KOPT-K1 (cell line): ENCODE results near the gene UNC93A.
"Not testable (repeated sequence)": the region's sequence is repeated elsewhere in the genome, so short reads cannot be mapped to it uniquely, and the experiment has no call there.

Experiments
- H3K27ac ChIP-seq: fragments of 200-600 bp; sonication (generic); 2 replicates; pipeline ENCODE4 v1.5.1; 2016; ENCODE audit warnings: antibody characterized with exemption, mild to moderate bottlenecking, low read depth, low read length; ENCODE audit not compliant: poor library complexity, severe bottlenecking
- H3K36me3 ChIP-seq: fragments of 200-600 bp; sonication (generic); 2 replicates; pipeline ENCODE4 v1.5.1; 2017; ENCODE audit warnings: antibody characterized with exemption, mild to moderate bottlenecking, low read length, moderate library complexity; ENCODE audit not compliant: insufficient read depth
- H3K9me3 ChIP-seq: fragments of 200-600 bp; sonication (generic); 2 replicates; pipeline ENCODE4 v1.5.1; 2017; ENCODE audit warnings: antibody characterized with exemption, low read length, mild to moderate bottlenecking; ENCODE audit not compliant: insufficient read depth, poor library complexity, severe bottlenecking

The UNC93A gene

DNA sequence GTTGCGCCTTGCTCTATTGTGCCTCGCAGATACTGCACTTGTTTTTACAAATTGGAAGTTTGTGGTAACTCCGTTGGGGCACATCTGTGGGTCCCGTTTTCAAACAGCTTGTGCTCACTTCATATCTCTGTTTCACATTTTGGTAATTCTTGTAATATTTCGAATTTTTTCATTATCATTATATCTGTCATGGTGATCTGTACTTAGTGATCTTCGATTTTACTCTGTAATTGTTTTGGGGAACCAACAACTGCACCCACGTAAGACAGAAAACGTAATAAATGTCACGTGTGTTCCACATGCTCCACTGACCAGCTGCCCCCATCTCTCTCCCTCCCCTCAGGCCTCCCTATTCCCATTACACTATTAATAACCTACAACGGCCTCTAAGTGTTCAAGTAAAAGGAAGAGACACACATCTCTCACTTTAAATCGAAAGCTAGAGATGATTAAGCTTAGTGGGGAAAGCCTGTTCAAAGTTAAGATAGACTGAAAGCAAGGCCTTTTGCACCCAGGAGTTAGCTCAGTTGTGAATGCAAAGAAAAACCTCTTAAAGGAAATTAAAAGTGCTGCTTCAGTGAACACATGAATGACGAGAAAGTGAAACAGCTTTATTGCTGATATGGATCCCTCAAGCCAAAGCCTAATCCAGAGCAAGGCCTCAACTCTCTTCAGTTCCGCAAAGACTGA lies 60.7 kb downstream of the UNC93A start:
- H3K27ac ChIP-seq = no peak overlapping the region
- peaks cover 4% of the 10 kb centered on the region for H3K9me3 ChIP-seq
- no peaks in the 10 kb centered on the region for H3K36me3 ChIP-seq

DNA sequence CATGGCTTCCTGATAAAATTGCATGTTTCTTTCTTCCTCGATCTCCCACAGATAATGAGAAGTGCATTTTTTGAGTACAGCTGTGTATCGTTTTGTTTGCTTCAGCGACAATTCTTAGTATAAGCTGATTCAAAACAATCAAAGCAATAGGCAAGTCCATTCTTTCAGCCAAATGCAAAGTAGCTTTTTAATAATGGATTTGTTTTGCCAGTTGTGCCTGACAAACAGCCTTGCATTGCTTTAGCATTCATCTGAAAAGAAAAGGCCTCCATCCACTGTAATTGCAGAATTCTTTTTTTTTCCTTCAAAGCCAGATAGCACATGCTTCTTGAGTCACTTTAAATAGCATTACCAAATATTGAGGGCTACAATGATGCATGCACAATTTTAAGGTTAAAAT lies 65.8 kb downstream of the UNC93A start:
- Histone ChIP-seq H3K27ac (no peak overlapping the region), H3K9me3 (peaks cover 4% of the 10 kb centered on the region), H3K36me3 (no peaks in the 10 kb centered on the region)

DNA sequence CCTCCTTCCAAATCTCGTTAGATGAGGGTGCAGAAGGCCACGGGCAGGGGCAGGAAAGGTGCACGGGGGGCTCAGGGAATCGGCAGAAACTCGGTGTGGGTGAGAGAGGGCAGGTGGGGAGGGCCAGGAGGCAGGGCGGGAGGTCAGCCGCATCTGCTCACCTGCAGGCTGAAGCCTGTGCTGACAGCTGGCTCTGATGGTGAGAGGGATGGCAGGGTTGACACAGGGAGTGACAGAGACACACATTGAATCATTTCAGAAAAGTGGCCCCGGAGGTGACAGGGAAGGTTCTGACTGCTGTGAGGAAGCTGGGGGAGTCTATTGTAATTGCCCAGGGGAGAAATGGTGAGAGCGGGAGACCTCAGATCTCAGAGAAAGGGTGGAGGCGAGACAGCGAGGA lies 67.3 kb downstream of the UNC93A start:
- not testable (repeated sequence) for H3K36me3 ChIP-seq, H3K9me3 ChIP-seq, H3K27ac ChIP-seq

DNA sequence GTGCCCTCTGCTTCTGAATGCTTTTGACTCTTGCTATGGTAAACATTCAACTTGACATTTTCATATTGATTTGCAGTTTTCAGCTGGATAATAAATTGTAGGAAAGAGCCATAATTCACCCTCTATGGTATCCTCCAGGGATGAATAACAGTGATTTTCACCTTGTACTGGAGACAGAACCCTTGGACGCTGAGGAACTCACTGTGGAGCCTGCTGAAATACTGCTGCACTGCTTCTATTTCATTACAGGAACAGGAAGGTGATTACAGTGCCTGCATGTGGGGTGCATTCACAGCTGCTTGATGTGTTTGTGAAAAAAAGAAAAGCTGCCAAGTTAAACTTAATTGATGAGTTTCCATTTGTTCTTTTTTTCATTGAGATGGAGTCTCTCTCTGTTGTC lies 70.1 kb downstream of the UNC93A start:
- not testable (repeated sequence) for H3K27ac ChIP-seq, H3K9me3 ChIP-seq, H3K36me3 ChIP-seq
